ENCODE data around the gene CDRT15.

Gene CDRT15

DNA sequence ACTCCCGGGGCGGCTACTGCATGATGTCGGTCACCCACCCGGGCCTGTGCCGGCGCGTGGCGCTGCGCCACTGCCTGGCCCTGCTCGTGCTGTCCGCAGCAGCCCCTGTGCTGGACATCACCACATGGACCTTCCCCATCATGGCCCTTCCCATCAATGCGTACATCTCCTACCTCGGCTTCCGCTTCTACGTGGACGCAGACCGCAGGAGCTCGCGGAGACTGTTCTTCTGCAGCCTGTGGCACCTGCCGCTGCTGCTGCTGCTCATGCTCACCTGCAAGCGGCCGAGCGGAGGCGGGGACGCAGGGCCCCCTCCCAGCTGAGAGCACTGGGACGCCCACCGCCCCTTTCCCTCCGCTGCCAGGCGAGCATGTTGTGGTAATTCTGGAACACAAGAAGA lies 29.8 kb downstream of the CDRT15 start:
- H3K27me3 ChIP-seq (ENCODE audit: low read depth, low read length): no peaks in the 10 kb centered on the region
- H3K4me1 ChIP-seq (ENCODE audit: control insufficient read depth in 1 of 2, insufficient read depth in 2 of 2, low read length in 2 of 2): no peaks in the 10 kb centered on the region
- H3K36me3 ChIP-seq (ENCODE audit: control insufficient read depth in 1 of 2, insufficient read depth in 2 of 2, low read length in 2 of 2): peaks cover 0 to 42% of the 10 kb centered on the region in 2 donors
- H3K4me3 ChIP-seq (ENCODE audit: low read depth in 1 of 2, low read length in 2 of 2): no peak overlapping the region
- no peak overlapping the region for H3K27ac ChIP-seq (ENCODE audit: low read length)
- H3K9me3 ChIP-seq (ENCODE audit: control insufficient read depth in 1 of 2, low read length in 2 of 2): no peaks in the 10 kb centered on the region

DNA sequence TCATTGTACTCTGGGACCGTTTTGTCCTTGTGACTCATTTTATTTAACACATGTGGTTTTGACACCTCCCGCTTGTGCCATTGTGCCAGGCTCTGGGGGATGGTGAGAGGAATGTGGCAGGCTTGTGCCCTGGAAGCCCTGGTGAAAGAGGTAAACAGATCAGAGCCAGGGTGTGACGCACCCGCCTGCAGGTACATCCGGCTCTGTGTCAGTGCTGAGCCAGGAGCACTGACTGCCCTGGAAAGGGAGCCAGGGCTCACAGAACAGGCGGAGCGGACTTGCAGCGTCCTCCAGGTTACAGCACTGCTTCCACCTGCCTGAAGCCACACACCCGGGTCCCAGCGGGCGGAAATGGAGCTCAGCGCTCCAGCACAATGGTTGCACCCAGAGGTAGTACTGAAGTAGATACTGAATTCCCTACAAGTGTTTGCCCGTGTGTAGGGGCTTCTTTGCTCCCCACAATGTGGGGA lies 30.6 kb downstream of the CDRT15 start:
- H3K36me3 ChIP-seq (ENCODE audit: control insufficient read depth in 1 of 2, insufficient read depth in 2 of 2, low read length in 2 of 2): peaks cover 0 to 42% of the 10 kb centered on the region in 2 donors
- H3K9me3 ChIP-seq (ENCODE audit: control insufficient read depth in 1 of 2, low read length in 2 of 2): no peaks in the 10 kb centered on the region
- H3K27ac ChIP-seq (ENCODE audit: low read length): no peak overlapping the region
- no peak overlapping the region for H3K4me3 ChIP-seq (ENCODE audit: low read depth in 1 of 2, low read length in 2 of 2)
- H3K27me3 ChIP-seq (ENCODE audit: low read depth, low read length): no peaks in the 10 kb centered on the region
- H3K4me1 ChIP-seq (ENCODE audit: control insufficient read depth in 1 of 2, insufficient read depth in 2 of 2, low read length in 2 of 2): no peaks in the 10 kb centered on the region

DNA sequence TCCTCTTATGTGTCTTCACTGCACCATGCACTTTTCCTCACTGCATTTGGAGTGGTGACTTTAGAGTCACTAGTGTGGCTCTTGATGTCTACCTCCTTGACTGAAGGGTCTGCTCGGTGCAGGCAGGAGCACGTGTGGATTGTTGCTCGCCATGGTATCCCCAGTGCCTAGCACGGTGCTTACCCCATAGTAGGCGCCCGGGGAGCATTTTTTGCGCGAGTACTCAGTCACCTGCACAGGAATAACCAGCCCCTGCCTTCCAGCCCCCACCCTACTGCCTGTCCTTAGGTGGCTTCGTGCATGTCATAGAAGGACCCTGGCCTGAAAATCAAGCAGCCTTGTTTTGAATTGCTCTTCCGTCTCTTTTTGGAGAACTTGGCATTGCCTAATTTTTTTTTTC lies 31.3 kb downstream of the CDRT15 start:
- Histone ChIP-seq H3K4me1 (ENCODE audit: control insufficient read depth in 1 of 2, insufficient read depth in 2 of 2, low read length in 2 of 2) (no peaks in the 10 kb centered on the region), H3K36me3 (ENCODE audit: control insufficient read depth in 1 of 2, insufficient read depth in 2 of 2, low read length in 2 of 2) (peaks cover 0 to 42% of the 10 kb centered on the region in 2 donors)

DNA sequence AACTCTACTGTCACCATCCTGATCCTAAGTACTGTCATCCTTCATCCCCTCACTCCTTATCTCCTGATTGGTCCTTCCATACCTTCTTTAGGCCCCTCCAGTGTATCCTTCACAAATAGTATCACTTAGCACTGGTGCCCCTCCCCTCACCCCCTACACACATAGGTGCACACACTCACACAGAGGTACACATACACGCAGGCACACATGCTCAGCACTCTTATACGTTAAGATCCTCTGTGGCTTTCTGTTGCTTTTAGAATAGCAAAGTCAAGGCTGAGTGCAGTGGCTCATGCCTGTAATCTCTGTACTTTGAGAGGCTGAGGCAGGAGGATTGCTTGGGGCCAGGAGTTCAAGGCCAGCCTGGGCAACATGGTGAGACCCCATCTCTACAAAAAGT lies 32.1 kb downstream of the CDRT15 start:
- Histone ChIP-seq H3K4me1 (ENCODE audit: control insufficient read depth in 1 of 2, insufficient read depth in 2 of 2, low read length in 2 of 2) (no peaks in the 10 kb centered on the region), H3K36me3 (ENCODE audit: control insufficient read depth in 1 of 2, insufficient read depth in 2 of 2, low read length in 2 of 2) (peaks cover 0 to 36% of the 10 kb centered on the region in 2 donors), H3K27ac (ENCODE audit: low read length) (no peak overlapping the region), H3K4me3 (ENCODE audit: low read depth in 1 of 2, low read length in 2 of 2) (no peak overlapping the region), H3K9me3 (ENCODE audit: control insufficient read depth in 1 of 2, low read length in 2 of 2) (no peaks in the 10 kb centered on the region), H3K27me3 (ENCODE audit: low read depth, low read length) (no peaks in the 10 kb centered on the region)

More for the DNA sequence above, 31.3 kb downstream of the CDRT15 start:
- Histone ChIP-seq H3K27ac (ENCODE audit: low read length) (no peak overlapping the region), H3K27me3 (ENCODE audit: low read depth, low read length) (no peaks in the 10 kb centered on the region), H3K9me3 (ENCODE audit: control insufficient read depth in 1 of 2, low read length in 2 of 2) (no peaks in the 10 kb centered on the region), H3K4me3 (ENCODE audit: low read depth in 1 of 2, low read length in 2 of 2) (no peak overlapping the region)

DNA sequence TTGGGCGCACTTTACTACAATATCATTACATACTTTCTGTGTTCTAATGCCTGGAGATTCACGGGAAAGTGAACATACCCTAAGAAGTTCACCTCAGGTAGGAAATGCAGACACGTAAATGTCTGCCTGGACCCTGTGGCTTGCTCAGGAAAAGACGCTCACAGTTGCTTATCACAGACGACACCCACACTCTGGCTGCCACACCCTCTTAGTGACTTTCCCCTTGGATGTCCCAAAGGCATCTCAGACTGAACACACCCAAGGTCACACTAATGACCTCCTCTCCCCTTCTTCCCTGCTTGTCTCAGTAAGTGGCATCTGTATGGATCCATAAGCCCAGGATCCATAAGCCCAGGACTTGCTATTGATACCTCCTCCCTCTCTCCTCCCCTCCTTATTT lies 32.6 kb downstream of the CDRT15 start:
- Histone ChIP-seq H3K27me3 (ENCODE audit: low read depth, low read length) (no peaks in the 10 kb centered on the region), H3K4me3 (ENCODE audit: low read depth in 1 of 2, low read length in 2 of 2) (no peak overlapping the region), H3K9me3 (ENCODE audit: control insufficient read depth in 1 of 2, low read length in 2 of 2) (no peaks in the 10 kb centered on the region), H3K4me1 (ENCODE audit: control insufficient read depth in 1 of 2, insufficient read depth in 2 of 2, low read length in 2 of 2) (no peaks in the 10 kb centered on the region), H3K27ac (ENCODE audit: low read length) (no peak overlapping the region), H3K36me3 (ENCODE audit: control insufficient read depth in 1 of 2, insufficient read depth in 2 of 2, low read length in 2 of 2) (peaks cover 0 to 32% of the 10 kb centered on the region in 2 donors)

DNA sequence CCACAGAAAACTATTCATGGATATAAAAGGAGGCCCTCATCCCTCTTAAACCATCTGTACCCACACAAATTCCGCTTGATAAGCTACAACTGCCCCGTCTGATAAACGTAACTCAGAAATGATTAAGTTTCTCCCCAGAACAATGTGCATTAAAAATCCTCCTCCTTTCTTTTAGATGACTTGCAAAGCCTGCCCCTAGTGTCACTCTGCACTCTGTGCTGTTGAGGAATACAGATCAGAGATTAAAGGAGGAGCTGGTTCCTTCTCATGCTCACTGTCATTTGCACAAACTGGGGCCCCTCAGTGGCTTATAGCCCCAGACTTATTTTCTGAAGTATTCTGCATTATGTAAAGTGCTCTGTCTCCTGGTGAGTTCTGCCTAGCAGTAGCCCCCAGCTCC lies 33.3 kb downstream of the CDRT15 start:
- no peak overlapping the region for H3K4me3 ChIP-seq (ENCODE audit: low read depth in 1 of 2, low read length in 2 of 2)
- H3K9me3 ChIP-seq (ENCODE audit: control insufficient read depth in 1 of 2, low read length in 2 of 2): no peaks in the 10 kb centered on the region
- no peaks in the 10 kb centered on the region for H3K4me1 ChIP-seq (ENCODE audit: control insufficient read depth in 1 of 2, insufficient read depth in 2 of 2, low read length in 2 of 2)
- H3K27me3 ChIP-seq (ENCODE audit: low read depth, low read length): no peaks in the 10 kb centered on the region
- no peak overlapping the region for H3K27ac ChIP-seq (ENCODE audit: low read length)
- peaks cover 0 to 28% of the 10 kb centered on the region in 2 donors for H3K36me3 ChIP-seq (ENCODE audit: control insufficient read depth in 1 of 2, insufficient read depth in 2 of 2, low read length in 2 of 2)

DNA sequence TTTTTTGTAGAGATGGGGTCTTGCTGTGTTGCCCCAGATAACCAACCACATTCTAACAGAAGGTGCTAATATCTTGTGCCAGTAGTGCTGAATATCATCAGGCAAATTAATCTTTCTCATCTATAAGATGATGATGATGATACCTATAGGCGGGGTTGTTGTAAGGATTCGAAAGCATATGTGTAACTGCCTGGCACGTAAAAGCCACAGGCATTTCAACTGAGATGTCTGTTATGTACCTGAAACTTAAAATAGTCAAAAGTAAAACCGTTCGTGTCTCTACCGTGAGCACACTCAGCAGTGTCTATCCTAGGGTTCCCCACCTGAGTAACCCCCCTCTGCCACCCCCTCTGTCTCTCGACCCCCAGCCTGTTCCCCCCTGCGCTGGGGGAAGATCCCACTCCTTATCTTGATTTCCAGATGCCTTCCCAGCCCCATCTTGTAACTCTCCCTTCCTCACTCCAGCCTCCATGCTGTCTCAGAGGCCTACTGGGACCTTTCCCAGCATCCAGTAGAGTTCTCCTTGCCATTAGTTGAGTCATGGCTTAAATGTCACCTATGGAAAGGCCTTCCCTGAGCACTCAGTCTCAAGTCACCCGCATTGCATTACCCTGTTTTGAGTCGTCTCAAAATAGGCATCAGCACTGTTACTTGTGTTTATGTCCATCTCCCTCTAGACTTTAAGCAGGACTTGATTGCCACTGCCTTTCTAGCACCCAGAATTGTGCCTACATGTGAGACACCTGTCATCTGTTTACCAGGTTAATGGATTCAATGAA lies 34.1 kb downstream of the CDRT15 start:
- no peaks in the 10 kb centered on the region for H3K9me3 ChIP-seq (ENCODE audit: control insufficient read depth in 1 of 2, low read length in 2 of 2)
- H3K27me3 ChIP-seq (ENCODE audit: low read depth, low read length): no peaks in the 10 kb centered on the region
- no peaks in the 10 kb centered on the region for H3K4me1 ChIP-seq (ENCODE audit: control insufficient read depth in 1 of 2, insufficient read depth in 2 of 2, low read length in 2 of 2)
- H3K27ac ChIP-seq (ENCODE audit: low read length): no peak overlapping the region
- H3K36me3 ChIP-seq (ENCODE audit: control insufficient read depth in 1 of 2, insufficient read depth in 2 of 2, low read length in 2 of 2): peaks cover 0 to 20% of the 10 kb centered on the region in 2 donors
- no peak overlapping the region for H3K4me3 ChIP-seq (ENCODE audit: low read depth in 1 of 2, low read length in 2 of 2)

DNA sequence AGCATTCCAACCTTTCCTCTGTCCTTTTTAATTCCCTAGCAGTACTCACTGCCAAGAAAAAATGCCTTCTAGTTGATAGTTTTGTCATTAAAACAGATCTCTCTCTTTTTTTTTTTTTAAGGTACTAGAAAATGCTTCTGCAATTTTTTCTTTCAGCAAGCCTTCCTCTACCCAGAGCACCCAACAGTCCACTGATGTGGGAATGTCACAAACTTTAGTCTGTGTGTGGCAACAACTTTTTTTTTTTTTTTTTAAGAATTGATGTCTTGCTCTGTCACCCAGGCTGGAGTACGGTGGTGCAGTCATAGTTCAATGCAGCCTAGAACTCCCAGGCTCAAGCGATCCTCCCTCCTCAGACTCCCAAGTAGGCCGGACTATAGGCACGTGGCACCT lies 34.7 kb downstream of the CDRT15 start:
- no peaks in the 10 kb centered on the region for H3K9me3 ChIP-seq (ENCODE audit: control insufficient read depth in 1 of 2, low read length in 2 of 2)
- no peak overlapping the region for H3K27ac ChIP-seq (ENCODE audit: low read length)
- H3K27me3 ChIP-seq (ENCODE audit: low read depth, low read length): no peaks in the 10 kb centered on the region
- no peak overlapping the region for H3K4me3 ChIP-seq (ENCODE audit: low read depth in 1 of 2, low read length in 2 of 2)
- no peaks in the 10 kb centered on the region for H3K4me1 ChIP-seq (ENCODE audit: control insufficient read depth in 1 of 2, insufficient read depth in 2 of 2, low read length in 2 of 2)
- peaks cover 0 to 14% of the 10 kb centered on the region in 2 donors for H3K36me3 ChIP-seq (ENCODE audit: control insufficient read depth in 1 of 2, insufficient read depth in 2 of 2, low read length in 2 of 2)

DNA sequence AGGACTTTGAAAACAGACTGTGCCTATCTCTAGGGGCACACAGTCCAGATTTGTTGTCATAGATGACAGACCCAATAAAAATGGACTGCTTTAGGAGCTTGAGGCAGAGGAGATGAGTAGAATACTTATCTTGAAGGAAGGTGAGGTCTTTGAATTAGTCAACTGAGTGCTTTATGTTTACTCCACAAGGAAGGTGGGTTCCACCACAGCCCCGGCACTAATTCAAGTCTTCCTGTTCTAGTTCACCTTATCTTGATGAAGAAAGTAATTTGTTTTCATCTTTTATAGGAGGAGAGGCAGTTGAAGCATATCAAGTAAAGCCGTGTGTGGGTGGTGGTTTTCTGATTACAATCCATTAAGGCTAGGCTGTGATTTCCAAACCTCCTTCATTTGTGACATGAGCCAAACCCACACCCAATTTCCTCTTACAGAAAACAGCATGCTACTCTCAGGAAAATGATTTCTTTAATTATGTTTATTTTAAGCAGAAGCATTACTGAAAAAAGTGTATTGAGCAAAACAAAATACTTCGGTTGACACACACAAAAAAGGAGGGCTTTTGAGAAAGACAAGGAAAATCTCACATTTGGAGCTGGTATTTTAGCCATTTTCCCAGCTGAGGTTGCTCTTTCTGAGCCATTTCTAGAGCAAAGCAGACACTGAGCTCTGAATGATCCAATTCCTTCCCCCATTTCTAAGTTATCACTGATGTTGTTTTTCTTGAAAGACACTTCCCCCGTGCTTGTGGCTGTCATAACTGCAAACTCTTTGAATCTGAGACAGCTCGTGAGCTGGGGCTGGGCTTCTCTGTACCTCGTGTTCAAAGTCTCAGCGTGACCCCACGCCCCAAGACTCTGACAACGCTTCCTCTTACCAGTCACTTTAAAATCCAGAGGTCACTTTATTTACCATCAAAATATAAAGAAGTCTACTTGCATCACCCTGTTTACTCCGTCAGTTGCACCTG lies 35.4 kb downstream of the CDRT15 start:
- Histone ChIP-seq H3K36me3 (ENCODE audit: control insufficient read depth in 1 of 2, insufficient read depth in 2 of 2, low read length in 2 of 2) (peaks cover 0 to 7% of the 10 kb centered on the region in 2 donors), H3K4me1 (ENCODE audit: control insufficient read depth in 1 of 2, insufficient read depth in 2 of 2, low read length in 2 of 2) (no peaks in the 10 kb centered on the region), H3K9me3 (ENCODE audit: control insufficient read depth in 1 of 2, low read length in 2 of 2) (no peaks in the 10 kb centered on the region), H3K27me3 (ENCODE audit: low read depth, low read length) (no peaks in the 10 kb centered on the region), H3K4me3 (ENCODE audit: low read depth in 1 of 2, low read length in 2 of 2) (no peak overlapping the region), H3K27ac (ENCODE audit: low read length) (no peak overlapping the region)

DNA sequence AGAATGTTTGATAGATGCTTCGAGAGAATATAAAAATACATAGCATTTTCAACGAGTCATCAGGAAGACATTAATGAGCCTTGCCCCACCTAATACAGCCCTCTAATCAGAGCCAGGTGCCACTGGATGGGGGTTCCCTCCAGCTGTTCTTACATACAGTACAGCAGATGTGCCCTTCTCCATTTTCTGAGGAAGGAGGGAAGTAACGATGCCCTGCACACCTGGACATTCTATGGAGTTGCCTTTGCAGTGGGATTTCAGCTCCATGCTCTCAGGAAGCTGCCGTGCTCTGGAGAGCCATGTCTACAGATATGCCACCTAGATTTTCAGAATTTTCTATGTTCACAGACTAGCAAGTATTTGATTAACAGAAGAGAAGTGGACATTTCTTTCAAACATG lies 36.3 kb downstream of the CDRT15 start:
- H3K9me3 ChIP-seq (ENCODE audit: control insufficient read depth in 1 of 2, low read length in 2 of 2): no peaks in the 10 kb centered on the region
- H3K27ac ChIP-seq (ENCODE audit: low read length): no peak overlapping the region
- no peaks in the 10 kb centered on the region for H3K36me3 ChIP-seq (ENCODE audit: control insufficient read depth in 1 of 2, insufficient read depth in 2 of 2, low read length in 2 of 2)
- H3K4me1 ChIP-seq (ENCODE audit: control insufficient read depth in 1 of 2, insufficient read depth in 2 of 2, low read length in 2 of 2): no peaks in the 10 kb centered on the region
- H3K27me3 ChIP-seq (ENCODE audit: low read depth, low read length): no peaks in the 10 kb centered on the region
- no peak overlapping the region for H3K4me3 ChIP-seq (ENCODE audit: low read depth in 1 of 2, low read length in 2 of 2)

DNA sequence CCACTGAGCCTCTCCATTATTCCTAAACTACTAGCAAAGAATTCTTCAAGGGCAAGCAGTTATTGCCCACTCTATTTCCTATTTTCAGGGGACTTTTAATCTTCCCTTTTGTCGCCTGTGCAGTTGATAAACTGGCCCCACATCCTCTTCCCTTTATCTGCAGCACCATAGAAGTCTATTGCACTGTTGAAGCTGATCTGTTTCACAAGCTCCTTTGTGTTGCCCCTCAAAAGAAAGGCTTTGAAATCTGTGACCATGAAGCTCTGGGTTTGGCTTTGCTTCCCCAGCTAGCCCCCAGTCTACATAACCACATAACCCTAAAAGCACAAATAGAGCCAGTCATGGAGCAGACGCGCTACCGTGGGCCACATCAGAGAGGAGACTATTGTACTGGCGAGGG lies 37.1 kb downstream of the CDRT15 start:
- H3K36me3 ChIP-seq (ENCODE audit: control insufficient read depth in 1 of 2, insufficient read depth in 2 of 2, low read length in 2 of 2): no peaks in the 10 kb centered on the region
- no peaks in the 10 kb centered on the region for H3K4me1 ChIP-seq (ENCODE audit: control insufficient read depth in 1 of 2, insufficient read depth in 2 of 2, low read length in 2 of 2)
- no peaks in the 10 kb centered on the region for H3K9me3 ChIP-seq (ENCODE audit: control insufficient read depth in 1 of 2, low read length in 2 of 2)
- no peak overlapping the region for H3K4me3 ChIP-seq (ENCODE audit: low read depth in 1 of 2, low read length in 2 of 2)
- H3K27me3 ChIP-seq (ENCODE audit: low read depth, low read length): no peaks in the 10 kb centered on the region
- H3K27ac ChIP-seq (ENCODE audit: low read length): no peak overlapping the region

Data from muscle layer of duodenum (tissue), 2 donors.